ENCODE measurements around the gene COX7B2.

COX7B2 gene

GRCh38 chr4:46886711-46887110 lies 22.3 kb downstream of the COX7B2 start:
- DNase-seq, result peak in 2 of 4 experiments; percentile 2 to 22

DNA sequence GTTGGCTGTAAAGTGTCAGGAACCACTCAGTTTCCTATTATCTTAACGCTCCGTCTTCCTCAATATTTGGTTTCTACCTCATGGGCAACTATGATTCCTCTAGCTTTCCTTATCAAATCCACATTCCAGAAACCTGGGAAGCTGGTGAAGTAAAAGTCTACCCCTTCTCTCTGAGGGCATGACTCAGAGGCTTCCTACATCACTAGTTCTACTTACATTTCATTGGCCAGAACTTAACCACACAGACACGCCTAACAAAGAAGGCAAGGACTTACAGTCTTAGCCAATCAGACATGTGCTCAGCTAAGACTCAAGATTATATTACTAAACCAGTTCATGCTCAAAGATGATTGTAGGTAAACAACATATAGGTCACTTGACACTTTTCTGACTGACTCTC lies 30.4 kb downstream of the COX7B2 start:
- no peak for DNase-seq

- no peak for DNase-seq
Measured at GRCh38 chr4:46874811-46875210, 34.2 kb downstream of the COX7B2 start.

- no peak for DNase-seq
Measured at GRCh38 chr4:46870411-46870810, 38.6 kb downstream of the COX7B2 start.

DNA sequence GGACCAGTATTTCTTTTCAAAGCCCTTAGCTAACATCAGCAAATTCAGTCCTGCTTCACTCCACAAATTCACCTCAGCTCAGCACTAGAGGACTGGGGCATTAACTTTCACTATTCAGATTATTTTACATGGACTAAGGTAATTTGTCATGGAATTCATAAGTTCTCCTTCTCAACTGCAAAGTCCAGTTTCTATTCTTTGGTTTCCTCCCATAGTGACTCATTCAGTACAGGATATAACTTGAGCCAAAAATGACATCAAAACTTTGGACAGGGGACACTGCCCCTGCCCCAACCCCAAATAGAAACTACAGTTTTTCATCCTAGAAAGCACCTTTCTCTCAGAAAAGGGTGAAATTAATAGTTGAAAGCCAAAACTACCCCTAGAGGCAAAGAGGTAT lies 52.7 kb downstream of the COX7B2 start:
- no peak for DNase-seq

DNA sequence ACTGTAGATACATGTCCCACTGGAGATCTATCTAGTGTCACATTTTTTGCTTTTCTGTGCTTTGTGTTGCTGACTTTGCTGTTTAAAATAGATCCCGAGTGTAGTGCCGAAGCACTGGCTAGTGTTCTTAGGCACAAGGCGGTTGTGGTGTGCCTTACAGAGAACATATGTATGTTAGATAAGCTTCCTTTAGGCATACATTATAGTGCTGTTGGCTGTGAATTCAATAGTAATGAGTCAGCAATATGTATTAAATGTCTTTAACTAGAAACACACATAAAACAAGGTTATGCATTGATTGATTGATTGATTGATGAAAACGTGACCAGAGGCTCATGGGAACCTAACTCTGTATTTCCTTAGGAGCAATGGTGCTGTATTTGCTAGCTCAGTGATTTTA lies 56.2 kb downstream of the COX7B2 start:
- DNase-seq, result no peak

- DNase-seq, result no peak
Measured at GRCh38 chr4:46850026-46850425, 59.0 kb downstream of the COX7B2 start.

DNA sequence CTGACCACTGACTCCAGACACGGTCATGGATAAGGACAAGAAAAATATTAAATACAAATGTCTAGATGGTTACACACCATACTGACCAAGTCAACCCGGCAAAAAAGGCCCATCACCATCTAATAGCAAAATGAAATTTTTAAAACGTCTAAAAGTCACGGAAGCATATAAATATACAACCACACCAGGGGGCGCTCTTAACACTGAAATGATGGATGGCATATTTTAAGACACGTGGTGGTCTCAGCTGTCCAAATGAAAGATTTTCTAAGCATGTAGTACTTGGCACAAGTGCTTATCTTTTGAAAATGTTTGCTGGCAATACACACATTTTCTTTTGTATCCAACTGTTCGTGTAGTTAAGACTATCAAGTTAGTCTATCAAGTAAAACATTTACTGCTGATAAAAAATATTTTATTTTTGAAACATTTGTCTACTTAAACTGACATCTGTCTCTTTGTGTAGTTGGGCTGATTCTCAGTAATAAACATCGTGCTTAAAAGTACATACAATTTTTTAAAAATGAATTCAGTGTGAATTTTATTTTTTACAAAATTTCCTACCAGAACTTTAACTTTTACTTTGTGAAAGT lies 64.6 kb downstream of the COX7B2 start:
- DNase-seq, result peak; percentile 67 to 80 (median 75)

GRCh38 chr4:46839128-46839527 lies 69.9 kb downstream of the COX7B2 start:
- DNase-seq, result no peak

GRCh38 chr4:46837639-46838038 lies 71.4 kb downstream of the COX7B2 start:
- no peak for DNase-seq

DNA sequence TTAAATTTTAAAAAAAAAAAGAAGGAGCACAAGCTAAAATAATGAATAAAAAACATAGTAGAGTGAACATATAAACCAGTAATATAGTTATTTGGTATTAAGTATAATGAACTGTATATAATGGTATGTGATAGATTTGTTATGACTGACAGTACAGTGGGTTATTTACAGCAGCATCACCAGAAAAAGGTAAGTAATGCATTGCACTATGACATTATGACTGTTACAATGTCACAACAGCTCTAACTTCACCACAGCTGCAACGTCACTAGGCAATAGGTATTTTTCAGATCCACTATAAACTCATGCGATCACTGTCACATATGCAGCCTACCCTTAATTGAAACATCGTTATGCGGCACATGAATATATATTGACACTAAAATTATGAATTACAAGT lies 72.5 kb downstream of the COX7B2 start:
- no peak for DNase-seq

DNA sequence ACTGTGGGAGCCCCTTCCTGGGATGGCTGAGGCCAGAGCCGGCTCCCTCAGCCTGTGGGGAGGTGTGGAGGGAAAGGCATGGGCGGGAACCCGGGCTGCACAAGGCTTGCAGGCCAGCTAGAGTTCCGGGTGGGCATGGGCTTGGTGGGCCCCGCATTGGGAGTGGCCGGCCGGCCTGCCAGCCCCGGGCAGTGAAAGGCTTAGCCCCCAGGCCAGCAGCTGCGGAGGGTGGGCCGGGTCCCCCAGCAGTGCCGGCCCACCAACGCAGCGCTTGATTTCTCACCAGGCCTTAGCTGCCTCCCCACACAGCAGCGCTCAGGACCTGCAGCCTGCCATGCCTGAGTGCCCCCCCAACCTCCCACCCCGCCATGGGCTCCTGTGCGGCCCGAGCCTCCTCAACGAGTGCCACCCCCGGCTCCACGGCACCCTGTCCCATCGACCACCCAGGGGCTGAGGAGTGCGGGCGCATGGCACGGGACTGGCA lies 78.0 kb downstream of the COX7B2 start:
- no peak for DNase-seq

DNA sequence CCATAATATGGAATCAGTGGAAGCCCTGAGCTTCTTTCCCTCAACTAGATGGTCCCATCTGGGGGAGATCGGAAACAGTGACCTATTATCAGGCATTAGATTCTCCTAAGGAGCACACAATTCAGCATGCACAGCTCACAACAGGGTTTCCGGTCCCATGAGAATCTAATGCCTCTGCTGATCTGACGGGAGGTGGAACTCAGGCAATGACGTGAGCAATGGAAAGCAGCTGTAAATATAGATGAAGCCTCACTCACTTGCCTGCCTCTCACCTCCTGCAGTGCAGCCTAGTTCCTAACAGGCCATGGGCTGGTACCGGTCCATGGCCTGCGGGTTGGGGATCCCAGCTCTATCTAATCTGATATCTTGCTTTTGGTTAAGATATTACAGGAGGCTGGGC lies 88.9 kb downstream of the COX7B2 start:
- DNase-seq, result no peak

- DNase-seq, result no peak
Measured at GRCh38 chr4:46819095-46819494, 90.0 kb downstream of the COX7B2 start.

DNA sequence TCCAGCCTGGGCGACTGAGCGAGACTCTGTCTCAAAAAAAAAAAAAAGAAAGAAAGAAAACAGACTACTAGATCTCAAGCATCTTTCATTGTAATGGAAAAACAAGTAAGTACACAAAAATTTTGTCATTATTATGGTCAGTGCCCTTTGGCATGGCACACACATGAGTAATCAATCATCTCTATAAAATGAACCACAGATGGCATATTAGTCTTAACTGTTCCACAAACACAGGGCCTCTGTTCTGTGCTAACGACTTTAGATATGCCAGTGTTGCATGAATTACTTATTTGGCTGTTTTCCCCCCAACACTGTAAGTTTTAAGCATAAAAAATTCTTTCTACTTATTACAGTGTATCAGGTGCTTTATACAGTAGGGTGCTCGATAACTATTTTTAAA lies 90.4 kb downstream of the COX7B2 start:
- no peak for DNase-seq

- DNase-seq, result no peak
Measured at GRCh38 chr4:46817806-46818205, 91.2 kb downstream of the COX7B2 start.

DNA sequence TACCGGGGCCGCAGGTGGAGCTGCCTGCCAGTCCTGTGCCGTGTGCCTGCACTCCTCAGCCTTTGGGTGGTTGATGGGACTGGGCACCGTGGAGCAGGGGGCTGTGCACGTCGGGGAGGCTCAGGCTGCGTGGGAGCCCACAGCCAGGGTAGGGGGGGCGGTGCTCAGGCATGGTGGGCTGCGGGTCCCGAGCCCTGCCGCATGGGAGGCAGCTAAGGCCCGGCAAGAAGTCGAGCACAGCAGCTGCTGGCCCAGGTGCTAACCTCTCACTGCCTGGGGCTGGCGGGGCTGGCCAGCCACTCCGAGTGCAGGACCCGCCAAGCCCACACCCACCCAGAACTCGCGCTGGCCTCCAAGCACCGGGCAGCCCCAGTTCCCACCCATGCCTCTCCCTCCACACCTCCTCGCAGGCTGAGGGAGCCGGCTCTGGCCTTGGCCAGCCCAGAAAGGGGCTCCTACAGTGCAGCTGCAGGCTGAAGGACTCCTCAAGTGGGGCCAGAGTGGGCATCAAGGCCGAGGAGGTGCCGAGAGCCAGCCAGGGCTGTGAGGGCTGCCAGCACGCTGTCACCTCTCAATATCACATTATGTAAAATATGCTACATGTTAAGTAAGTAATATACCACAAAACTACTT lies 104.1 kb downstream of the COX7B2 start:
- DNase-seq, result no peak

DNA sequence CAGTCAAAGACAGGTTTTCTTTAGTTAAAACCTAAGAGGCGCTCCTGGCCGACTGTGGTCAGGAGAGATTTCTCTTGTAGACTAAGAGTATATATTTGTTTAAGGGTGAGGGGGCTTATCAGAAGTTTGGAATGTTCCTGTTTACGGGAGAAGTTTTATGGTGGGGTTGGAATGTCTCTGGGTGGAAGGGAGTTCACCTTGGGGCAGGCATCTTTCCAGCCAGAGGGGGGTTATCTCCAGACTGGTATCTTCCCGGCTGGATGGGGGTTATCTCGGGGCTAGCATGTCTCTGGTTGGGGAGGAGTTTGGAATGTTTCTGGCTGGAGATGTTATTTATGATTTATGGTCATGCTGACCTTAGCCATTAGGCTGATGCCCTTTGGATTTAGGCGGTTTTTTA lies 116.0 kb downstream of the COX7B2 start:
- no peak for DNase-seq

DNA sequence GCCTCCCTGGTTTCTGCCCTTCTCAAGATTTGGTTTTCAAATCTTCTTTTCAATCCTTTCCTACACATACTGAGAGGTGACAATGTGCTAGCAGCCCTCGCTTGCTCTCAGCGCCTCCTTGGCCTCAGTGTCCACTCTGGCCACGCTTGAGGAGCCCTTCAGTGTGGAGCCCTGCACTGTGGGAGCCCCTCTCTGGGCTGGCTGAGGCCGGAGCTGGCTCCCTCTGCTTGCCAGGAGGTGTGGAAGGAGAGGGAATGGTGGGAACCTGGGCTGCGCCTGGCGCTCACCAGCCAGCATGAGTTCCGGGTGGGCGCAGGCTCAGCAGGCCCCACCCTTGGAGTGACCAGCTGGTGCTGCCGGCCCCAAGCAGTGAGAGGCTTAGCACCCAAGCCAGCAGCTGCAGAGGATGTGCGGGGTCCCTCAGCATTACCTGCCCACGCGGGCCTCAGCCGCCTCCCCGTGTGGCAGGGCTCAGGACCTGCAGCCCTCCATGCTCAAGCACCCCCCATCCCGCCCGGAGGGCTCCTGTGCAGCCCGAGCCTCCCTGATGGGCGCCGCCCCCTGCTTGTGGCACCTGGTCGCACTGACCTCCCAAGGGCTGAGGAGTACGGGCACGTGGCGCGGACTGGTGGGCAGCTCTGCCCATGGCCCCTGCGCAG lies 127.5 kb downstream of the COX7B2 start:
- DNase-seq, result no peak

DNA sequence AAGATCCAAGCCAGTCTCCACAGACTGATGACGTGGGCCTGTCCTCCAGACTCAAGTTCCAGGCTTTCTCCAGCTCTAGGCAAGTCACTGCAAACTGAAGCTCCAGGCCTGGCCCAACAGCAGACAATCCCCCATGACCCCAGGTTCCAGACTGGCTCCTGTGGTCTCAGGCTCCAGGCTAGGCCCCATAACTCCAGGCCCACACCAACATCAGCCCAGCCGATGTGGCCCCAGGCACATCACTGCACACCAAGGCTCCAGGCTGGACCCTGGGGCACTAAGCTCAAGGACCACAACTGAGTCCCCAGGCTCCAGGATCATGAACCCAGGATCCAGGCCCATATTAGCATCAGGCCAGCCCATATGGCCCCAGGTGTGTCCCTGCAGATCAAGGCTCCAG lies 143.6 kb downstream of the COX7B2 start:
- no peak for DNase-seq

- no peak for DNase-seq
Measured at GRCh38 chr4:46730075-46730474, 179.0 kb downstream of the COX7B2 start.

GRCh38 chr4:46720055-46720454 lies 189.0 kb downstream of the COX7B2 start:
- no peak for DNase-seq

- DNase-seq, result no peak
Measured at GRCh38 chr4:46717950-46718349, 191.1 kb downstream of the COX7B2 start.

GRCh38 chr4:46715468-46715867 lies 193.6 kb downstream of the COX7B2 start:
- DNase-seq, result no peak
